Panc1 (cell line): Measurements from ENCODE around the gene ADAM23. TPM values are rescaled to one million over a fixed set of nuclear protein-coding genes. Genes with fewer than 3 reads are reported as not detected.

Experiments used
- ATAC-seq: fragments of 200-7000 bp; cut with Tn5 transposase; 2 replicates; pipeline ENCODE4 v1.9.1; 2020; ENCODE audit warnings: mild to moderate bottlenecking, moderate library complexity
- BruUV-seq: library from RNA; stranded (reverse); fragments of 400-500 nt; replicated peaks from 2 replicates; lab custom pipeline; 2021; lab: Mats Ljungman, UMichigan
- CTCF ChIA-PET: fragments of 300-600 bp; sonication (Branson Sonifier 250); formaldehyde crosslinking; loops from one replicate; lab custom pipeline; 2022; ENCODE audit warnings: antibody characterized with exemption; lab: Charles Lee
- POLR2A ChIA-PET: fragments of 300-600 bp; sonication (Branson Sonifier 250); formaldehyde crosslinking; loops from one replicate; lab custom pipeline; 2022; ENCODE audit warnings: antibody characterized with exemption; lab: Charles Lee
- DNase-seq: peaks from one replicate; pipeline ENCODE4 v3.0.0-alpha.2; 2010; ENCODE audit warnings: low read depth, low spot score
- H3K27ac ChIP-seq: 2 replicates; pipeline ENCODE4 v1.5.1; 2011; ENCODE audit warnings: mild to moderate bottlenecking, low read length, inconsistent platforms
- H3K27me3 ChIP-seq: fragments of 200-500 bp; sonication (Bioruptor generic); 2 replicates; pipeline ENCODE4 v1.6.0; 2014; ENCODE audit warnings: low read length, inconsistent platforms; ENCODE audit not compliant: control insufficient read depth, insufficient read depth
- H3K36me3 ChIP-seq: fragments of 200-500 bp; sonication (Bioruptor generic); 2 replicates; pipeline ENCODE4 v1.5.1; 2014; ENCODE audit warnings: inconsistent platforms, mild to moderate bottlenecking, low read length, moderate library complexity; ENCODE audit not compliant: control insufficient read depth, insufficient read depth
- H3K4me1 ChIP-seq: 2 replicates; pipeline ENCODE4 v1.5.1; 2011; ENCODE audit warnings: inconsistent platforms, mild to moderate bottlenecking, low read length, moderate library complexity; ENCODE audit not compliant: control insufficient read depth, insufficient read depth
- H3K4me3 ChIP-seq, 2 experiments: 2 replicates each; pipeline ENCODE4 v1.5.1; 2011 to 2012; ENCODE audit warnings: low read depth in 2 of 2, low read length in 2 of 2, mild to moderate bottlenecking in 2 of 2, inconsistent platforms in 1 of 2, moderate library complexity in 1 of 2
- H3K9me3 ChIP-seq: fragments of 200-500 bp; sonication (Bioruptor generic); 2 replicates; pipeline ENCODE4 v1.5.1; 2014; ENCODE audit warnings: low read depth, mild to moderate bottlenecking, inconsistent platforms, low read length, moderate library complexity; ENCODE audit not compliant: control insufficient read depth, insufficient read depth
- CTCF ChIP-seq: fragments of 450-650 bp; IDR thresholded peaks from 2 replicates; pipeline ENCODE4 v1.5.1; 2017; ENCODE audit warnings: mild to moderate bottlenecking
- POLR2AphosphoS5 ChIP-seq: IDR thresholded peaks from 2 replicates; pipeline ENCODE4 v1.6.1; 2012; ENCODE audit warnings: mild to moderate bottlenecking, low read depth, low read length, moderate library complexity
- SIN3A ChIP-seq: IDR thresholded peaks from 2 replicates; pipeline ENCODE4 v1.6.1; 2012; ENCODE audit warnings: low read depth, mild to moderate bottlenecking, low read length, moderate library complexity, borderline replicate concordance; ENCODE audit not compliant: insufficient read depth
- TCF7L2 ChIP-seq: IDR thresholded peaks from 2 replicates; pipeline ENCODE4 v1.6.1; 2011; ENCODE audit warnings: mild to moderate bottlenecking, low read depth, low read length, inconsistent platforms
- in situ Hi-C: cut with HindIII; loops from 2 replicates; pipeline ENCODE4 v1.10.0; 2016; ENCODE audit warnings: low sequenced_read_pairs, low pct_unique_long_range_greater_than_20kb
- intact Hi-C: fragments of 100-400 bp; cut with micrococcal nuclease; formaldehyde crosslinking; loops from one replicate; pipeline ENCODE4 v1.10.0; 2022; ENCODE audit not compliant: unreplicated experiment
- total RNA-seq: library from RNA; stranded (reverse); gene quantifications from one replicate; pipeline ENCODE4 v1.2.1, GENCODE V29; 2021; ENCODE audit not compliant: unreplicated experiment
- TF ChIP-seq, protein P1 (sequence below), 2 experiments: IDR thresholded peaks; 2 replicates each; pipeline ENCODE4 v1.6.1; 2011 to 2012; ENCODE audit warnings: low read depth in 2 of 2, control low read depth in 1 of 2, low read length in 1 of 2, mild to moderate bottlenecking in 1 of 2, moderate library complexity in 1 of 2; ENCODE audit not compliant: insufficient read depth in 1 of 2

The ADAM23 gene
- total RNA-seq, 1 experiment from 2014 or later: 0.18 TPM

DNA sequence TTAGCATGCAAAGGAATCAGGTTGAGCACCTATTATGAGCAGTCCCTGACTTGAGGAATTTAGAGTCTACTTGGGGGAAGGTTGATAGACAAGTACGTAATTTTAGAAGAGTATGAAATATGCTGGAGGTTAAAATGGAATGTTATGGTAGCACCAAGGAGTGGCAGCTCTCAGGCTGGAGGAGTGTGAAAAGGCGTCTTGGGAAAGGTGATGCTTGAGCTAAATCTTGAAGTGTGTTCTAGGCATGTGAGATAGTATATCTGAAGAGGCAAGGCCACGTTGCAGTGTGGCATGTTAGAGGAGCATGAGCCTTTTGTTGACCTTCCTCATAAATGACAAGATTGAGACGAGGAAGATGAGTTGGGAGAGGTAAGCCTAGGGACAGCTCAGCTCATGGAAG is 39.3 kb downstream of the ADAM23 start:
- TF ChIP-seq, protein P1, sequence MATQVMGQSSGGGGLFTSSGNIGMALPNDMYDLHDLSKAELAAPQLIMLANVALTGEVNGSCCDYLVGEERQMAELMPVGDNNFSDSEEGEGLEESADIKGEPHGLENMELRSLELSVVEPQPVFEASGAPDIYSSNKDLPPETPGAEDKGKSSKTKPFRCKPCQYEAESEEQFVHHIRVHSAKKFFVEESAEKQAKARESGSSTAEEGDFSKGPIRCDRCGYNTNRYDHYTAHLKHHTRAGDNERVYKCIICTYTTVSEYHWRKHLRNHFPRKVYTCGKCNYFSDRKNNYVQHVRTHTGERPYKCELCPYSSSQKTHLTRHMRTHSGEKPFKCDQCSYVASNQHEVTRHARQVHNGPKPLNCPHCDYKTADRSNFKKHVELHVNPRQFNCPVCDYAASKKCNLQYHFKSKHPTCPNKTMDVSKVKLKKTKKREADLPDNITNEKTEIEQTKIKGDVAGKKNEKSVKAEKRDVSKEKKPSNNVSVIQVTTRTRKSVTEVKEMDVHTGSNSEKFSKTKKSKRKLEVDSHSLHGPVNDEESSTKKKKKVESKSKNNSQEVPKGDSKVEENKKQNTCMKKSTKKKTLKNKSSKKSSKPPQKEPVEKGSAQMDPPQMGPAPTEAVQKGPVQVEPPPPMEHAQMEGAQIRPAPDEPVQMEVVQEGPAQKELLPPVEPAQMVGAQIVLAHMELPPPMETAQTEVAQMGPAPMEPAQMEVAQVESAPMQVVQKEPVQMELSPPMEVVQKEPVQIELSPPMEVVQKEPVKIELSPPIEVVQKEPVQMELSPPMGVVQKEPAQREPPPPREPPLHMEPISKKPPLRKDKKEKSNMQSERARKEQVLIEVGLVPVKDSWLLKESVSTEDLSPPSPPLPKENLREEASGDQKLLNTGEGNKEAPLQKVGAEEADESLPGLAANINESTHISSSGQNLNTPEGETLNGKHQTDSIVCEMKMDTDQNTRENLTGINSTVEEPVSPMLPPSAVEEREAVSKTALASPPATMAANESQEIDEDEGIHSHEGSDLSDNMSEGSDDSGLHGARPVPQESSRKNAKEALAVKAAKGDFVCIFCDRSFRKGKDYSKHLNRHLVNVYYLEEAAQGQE (IDR thresholded peaks at IDR 0.05; ENCODE audit: insufficient read depth in 1 of 2, low read depth in 2 of 2, low read length in 1 of 2): no peak
- TF ChIP-seq CTCF: no peak
- TF ChIP-seq TCF7L2: no peak
- TF ChIP-seq SIN3A: no peak
- no peak for TF ChIP-seq POLR2AphosphoS5
- no peaks in the 10 kb centered on the region for H3K4me1 ChIP-seq
- no peak overlapping the region for H3K27ac ChIP-seq
- ATAC-seq (no peak), DNase-seq (no peak)
- H3K36me3 ChIP-seq: no peaks in the 10 kb centered on the region
- in situ Hi-C loops (no loop called here), intact Hi-C loops (no loop called here)
- no TSS peak for BruUV-seq
- POLR2A ChIA-PET: no interaction called here
- H3K4me3 ChIP-seq: no peak overlapping the region
- H3K9me3 ChIP-seq: no peaks in the 10 kb centered on the region
- peaks cover 3% of the 10 kb centered on the region; the same call in 1 of the 2 replicates for H3K27me3 ChIP-seq
- CTCF ChIA-PET: no interaction called here

- TF ChIP-seq TCF7L2 (no peak), CTCF (no peak), POLR2AphosphoS5 (no peak), SIN3A (no peak)
- TF ChIP-seq, protein P1 (IDR thresholded peaks at IDR 0.05; ENCODE audit: insufficient read depth in 1 of 2, low read depth in 2 of 2, low read length in 1 of 2): no peak
- in situ Hi-C loops (no loop called here), intact Hi-C loops (no loop called here)
- no peaks in the 10 kb centered on the region for H3K27me3 ChIP-seq
- ATAC-seq: no peak
- H3K4me1 ChIP-seq: no peaks in the 10 kb centered on the region
- ChIA-PET POLR2A (no interaction called here), CTCF (no interaction called here)
- H3K36me3 ChIP-seq: no peaks in the 10 kb centered on the region
- BruUV-seq: no TSS peak
- H3K9me3 ChIP-seq: no peaks in the 10 kb centered on the region
- no peak overlapping the region for H3K27ac ChIP-seq
- DNase-seq: no peak
- H3K4me3 ChIP-seq: no peak overlapping the region
Observed at GRCh38 chr2:206488053-206488452, 44.7 kb downstream of the ADAM23 start.
